Neural cell (in vitro differentiated cells): ENCODE data around the gene ARGLU1.

ENCODE experiments used
- POLR2AphosphoS5 ChIP-seq: IDR thresholded peaks from 2 replicates; pipeline ENCODE4 v1.6.1; 2012
- RAD21 ChIP-seq: fragments of 450-650 bp; conservative IDR thresholded peaks from 2 replicates; pipeline ENCODE4 v1.6.1; 2014; ENCODE audit warnings: antibody characterized with exemption, mild to moderate bottlenecking, moderate library complexity
- TF ChIP-seq, protein P1 (sequence below): IDR thresholded peaks from 2 replicates; pipeline ENCODE4 v1.6.1; 2012; ENCODE audit warnings: borderline replicate concordance

DNA sequence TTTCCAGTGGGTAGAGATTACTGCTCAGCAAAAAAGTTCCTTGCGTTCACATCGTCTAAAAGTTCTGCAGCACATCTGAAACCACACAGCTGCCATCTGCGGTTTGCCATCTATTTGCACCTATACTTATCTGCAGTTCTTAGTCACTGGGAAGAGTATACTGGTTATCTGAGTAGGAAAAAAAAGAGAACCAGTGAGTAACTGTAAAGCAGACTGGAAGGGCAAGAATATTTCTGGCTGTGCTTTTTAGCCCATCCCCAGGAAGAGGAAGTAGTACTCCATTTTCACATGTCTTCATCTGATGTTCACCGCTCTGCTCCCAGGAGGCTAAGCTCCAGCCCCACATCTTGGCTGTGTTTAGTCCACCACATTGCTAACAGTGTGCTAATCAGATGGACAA lies 68.0 kb downstream of the ARGLU1 start:
- TF ChIP-seq, protein P1, sequence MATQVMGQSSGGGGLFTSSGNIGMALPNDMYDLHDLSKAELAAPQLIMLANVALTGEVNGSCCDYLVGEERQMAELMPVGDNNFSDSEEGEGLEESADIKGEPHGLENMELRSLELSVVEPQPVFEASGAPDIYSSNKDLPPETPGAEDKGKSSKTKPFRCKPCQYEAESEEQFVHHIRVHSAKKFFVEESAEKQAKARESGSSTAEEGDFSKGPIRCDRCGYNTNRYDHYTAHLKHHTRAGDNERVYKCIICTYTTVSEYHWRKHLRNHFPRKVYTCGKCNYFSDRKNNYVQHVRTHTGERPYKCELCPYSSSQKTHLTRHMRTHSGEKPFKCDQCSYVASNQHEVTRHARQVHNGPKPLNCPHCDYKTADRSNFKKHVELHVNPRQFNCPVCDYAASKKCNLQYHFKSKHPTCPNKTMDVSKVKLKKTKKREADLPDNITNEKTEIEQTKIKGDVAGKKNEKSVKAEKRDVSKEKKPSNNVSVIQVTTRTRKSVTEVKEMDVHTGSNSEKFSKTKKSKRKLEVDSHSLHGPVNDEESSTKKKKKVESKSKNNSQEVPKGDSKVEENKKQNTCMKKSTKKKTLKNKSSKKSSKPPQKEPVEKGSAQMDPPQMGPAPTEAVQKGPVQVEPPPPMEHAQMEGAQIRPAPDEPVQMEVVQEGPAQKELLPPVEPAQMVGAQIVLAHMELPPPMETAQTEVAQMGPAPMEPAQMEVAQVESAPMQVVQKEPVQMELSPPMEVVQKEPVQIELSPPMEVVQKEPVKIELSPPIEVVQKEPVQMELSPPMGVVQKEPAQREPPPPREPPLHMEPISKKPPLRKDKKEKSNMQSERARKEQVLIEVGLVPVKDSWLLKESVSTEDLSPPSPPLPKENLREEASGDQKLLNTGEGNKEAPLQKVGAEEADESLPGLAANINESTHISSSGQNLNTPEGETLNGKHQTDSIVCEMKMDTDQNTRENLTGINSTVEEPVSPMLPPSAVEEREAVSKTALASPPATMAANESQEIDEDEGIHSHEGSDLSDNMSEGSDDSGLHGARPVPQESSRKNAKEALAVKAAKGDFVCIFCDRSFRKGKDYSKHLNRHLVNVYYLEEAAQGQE, result no peak
- TF ChIP-seq RAD21 (no peak), POLR2AphosphoS5 (no peak)
